Esophagus (tissue), 2 donors: ENCODE data around the gene ADIRF. TPM values are rescaled to one million over a fixed set of nuclear protein-coding genes. Genes with fewer than 3 reads are reported as not detected.
"Not testable (repeated sequence)": the region's sequence is repeated elsewhere in the genome, so short reads cannot be mapped to it uniquely, and the experiment has no call there.

ENCODE experiments used
- H3K27ac ChIP-seq, 2 donors: one replicate each; pipeline ENCODE4 v1.5.1; 2013; ENCODE audit warnings: low read depth in 2 of 2, mild to moderate bottlenecking in 2 of 2, inconsistent platforms in 1 of 2, low read length in 1 of 2, moderate library complexity in 1 of 2
- H3K27me3 ChIP-seq, 2 donors: one replicate each; pipeline ENCODE4 v1.6.1; 2013; ENCODE audit warnings: low read length in 2 of 2, control low read depth in 1 of 2, mild to moderate bottlenecking in 1 of 2; ENCODE audit not compliant: insufficient read depth in 2 of 2, control insufficient read depth in 1 of 2
- H3K36me3 ChIP-seq, 2 donors: one replicate each; pipeline ENCODE4 v1.6.1; 2013; ENCODE audit warnings: low read length in 1 of 2; ENCODE audit not compliant: control insufficient read depth in 2 of 2, insufficient read depth in 2 of 2
- H3K4me1 ChIP-seq, 2 donors: one replicate each; pipeline ENCODE4 v1.6.1; 2013; ENCODE audit warnings: low read length in 1 of 2; ENCODE audit not compliant: control insufficient read depth in 2 of 2, insufficient read depth in 2 of 2
- H3K4me3 ChIP-seq, 2 donors: one replicate each; pipeline ENCODE4 v1.5.1; 2013; ENCODE audit warnings: low read length in 2 of 2, mild to moderate bottlenecking in 2 of 2, low read depth in 1 of 2, moderate library complexity in 1 of 2
- H3K9me3 ChIP-seq, 2 donors: one replicate each; pipeline ENCODE4 v1.6.1; 2013; ENCODE audit warnings: mild to moderate bottlenecking in 2 of 2, low read depth in 1 of 2, low read length in 1 of 2, moderate library complexity in 1 of 2; ENCODE audit not compliant: control insufficient read depth in 2 of 2, insufficient read depth in 1 of 2
- WGBS, 2 donors: extraction: QIAGEN DNeasy Blood & Tissue Kit; methylation state at CpG; one replicate each; pipeline ENCODE4 v1.1.7; 2013; 5-methylcytosine and 5-hydroxymethylcytosine counted together
- polyA plus RNA-seq, 2 donors: library from polyadenylated mRNA; stranded (reverse); fragments of 200-250 nt; gene quantifications; one replicate each; pipeline ENCODE4 v1.2.3, GENCODE V29; 2013
- donor health status: healthy with polysubstance abuse.
- donor health status: Bipolar disorder and iron deficiency.

Gene ADIRF
- polyA plus RNA-seq, 2 donors = 104 to 437 TPM

GRCh38 chr10:87013528-87013927 lies 45.2 kb downstream of the ADIRF start:
- H3K36me3 ChIP-seq, H3K9me3 ChIP-seq, H3K27ac ChIP-seq, H3K4me1 ChIP-seq, H3K27me3 ChIP-seq, H3K4me3 ChIP-seq: not testable (repeated sequence)
- 52 to 54% methylated on average over 3 of the region's 3 CpGs for WGBS, 2 donors

GRCh38 chr10:87014986-87015716 lies 46.9 kb downstream of the ADIRF start:
- 85 to 89% methylated on average over 9 of the region's 10 CpGs for WGBS, 2 donors

GRCh38 chr10:87018127-87018526 lies 49.8 kb downstream of the ADIRF start:
- 85 to 86% methylated on average over 4 to 6 of the region's 6 CpGs for WGBS, 2 donors
- not testable (repeated sequence) for H3K27me3 ChIP-seq, H3K4me3 ChIP-seq, H3K36me3 ChIP-seq, H3K4me1 ChIP-seq, H3K9me3 ChIP-seq
- peak overlapping the region; percentile 34 to 82 for H3K27ac ChIP-seq

More at GRCh38 chr10:87014986-87015716, 46.9 kb downstream of the ADIRF start:
- H3K4me1 ChIP-seq, H3K27me3 ChIP-seq, H3K9me3 ChIP-seq, H3K4me3 ChIP-seq, H3K36me3 ChIP-seq, H3K27ac ChIP-seq: not testable (repeated sequence)

- not testable (repeated sequence) for H3K36me3 ChIP-seq, H3K9me3 ChIP-seq, H3K27me3 ChIP-seq, H3K4me1 ChIP-seq, H3K4me3 ChIP-seq
- WGBS, 2 donors = 64 to 80% methylated on average over 6 of the region's 6 CpGs
- peak overlapping the region in 1 of 2 donors; percentile 79 for H3K27ac ChIP-seq
These were observed 50.8 kb downstream of the ADIRF start for GRCh38 chr10:87019066-87019465.

GRCh38 chr10:87019504-87019903 lies 51.2 kb downstream of the ADIRF start:
- not testable (repeated sequence) for H3K9me3 ChIP-seq, H3K36me3 ChIP-seq, H3K4me3 ChIP-seq, H3K27me3 ChIP-seq, H3K4me1 ChIP-seq
- H3K27ac ChIP-seq = peak overlapping the region; percentile 76 to 87
- WGBS, 2 donors = 90 to 97% methylated on average over 1 of the region's 1 CpG

- not testable (repeated sequence) for H3K36me3 ChIP-seq, H3K27me3 ChIP-seq, H3K4me1 ChIP-seq, H3K9me3 ChIP-seq
- Histone ChIP-seq H3K27ac (peak within 1 kb of the TSS; percentile 76 to 87), H3K4me3 (peak within 1 kb of the TSS; percentile 0 to 3)
- 76 to 77% methylated on average over 9 of the region's 9 CpGs for WGBS, 2 donors
These were observed 51.8 kb downstream of the ADIRF start, which contains the start of gene FAM25A for GRCh38 chr10:87020056-87020455. FAM25A (plus strand) TSS chr10:87020294; CDS start chr10:87020325, 31 bp downstream.

Other genes starting within 250 kb of the ADIRF start
- gene BMPR1A, start 211.9 kb upstream of the ADIRF start, polyA plus RNA-seq = 1 to 10 TPM; 2.5 to 6.8 TPM
- 1 to 10 TPM; 4.1 to 6.4 TPM for gene MMRN2, start 10.9 kb upstream of the ADIRF start, polyA plus RNA-seq
- 10 to 100 TPM; 19.1 to 74.0 TPM for gene SNCG, start 9.9 kb upstream of the ADIRF start, polyA plus RNA-seq
- gene FAM25A, start 51.8 kb downstream of the ADIRF start, polyA plus RNA-seq = 1,000 to 10,000 TPM in 1 of 2 donors, 100 to 1,000 TPM in 1; 503 to 2,365 TPM
- gene GLUD1, start 126.4 kb downstream of the ADIRF start, polyA plus RNA-seq = 10 to 100 TPM; 57.0 to 68.8 TPM
- gene SHLD2, start 126.7 kb downstream of the ADIRF start, polyA plus RNA-seq = 10 to 100 TPM in 1 of 2 donors, 1 to 10 TPM in 1; 10.0 to 10.6 TPM